HG03066 (cell line): ENCODE data around the gene MVD.

Experiments used
- ATAC-seq: cut with Tn5 transposase; IDR thresholded peaks from one replicate; pipeline ENCODE4 v1.9.1; 2021; ENCODE audit warnings: low read depth; ENCODE audit not compliant: unreplicated experiment

MVD gene

GRCh38 chr16:88662843-88663606 lies at the start of gene MVD:
TSS of gene MVD (minus strand) at chr16:88663091. CDS start at chr16:88663080, 11 bp downstream.
- ATAC-seq: peak; percentile 95

- ATAC-seq: no peak
These were observed 49.6 kb upstream of the MVD start for GRCh38 chr16:88712362-88712979.

- ATAC-seq: no peak
These were observed 49.0 kb upstream of the MVD start for GRCh38 chr16:88711750-88712340.

- no peak for ATAC-seq
These were observed 47.7 kb upstream of the MVD start for GRCh38 chr16:88710556-88710955.

- ATAC-seq: no peak
These were observed 44.3 kb upstream of the MVD start for GRCh38 chr16:88706965-88707826.

GRCh38 chr16:88706229-88706964 lies 43.5 kb upstream of the MVD start, which contains the start of the genes CTU2 and RNF166:
TSS of gene CTU2 (plus strand) at chr16:88706503. CDS start at chr16:88706531, 28 bp downstream.
TSS of gene RNF166 (minus strand) at chr16:88706408. CDS start at chr16:88706325, 83 bp downstream.
- ATAC-seq: peak; percentile 66

GRCh38 chr16:88705801-88706228 lies 42.9 kb upstream of the MVD start:
- peak; percentile 11 for ATAC-seq

GRCh38 chr16:88705076-88705684 lies 42.3 kb upstream of the MVD start:
- ATAC-seq: no peak

GRCh38 chr16:88703486-88704309 lies 40.8 kb upstream of the MVD start:
- no peak for ATAC-seq

GRCh38 chr16:88702371-88703210 lies 39.7 kb upstream of the MVD start:
- no peak for ATAC-seq

- ATAC-seq: no peak
These were observed 38.9 kb upstream of the MVD start for GRCh38 chr16:88701581-88702370.

GRCh38 chr16:88700636-88701482 lies 38.0 kb upstream of the MVD start:
- peak; percentile 78 for ATAC-seq

GRCh38 chr16:88700322-88700635 lies 37.4 kb upstream of the MVD start:
- ATAC-seq: no peak

- ATAC-seq: no peak
These were observed 36.3 kb upstream of the MVD start for GRCh38 chr16:88699180-88699579.

GRCh38 chr16:88698646-88699045 lies 35.8 kb upstream of the MVD start:
- no peak for ATAC-seq
